HepG2 (cell line): ENCODE results near the gene HAP1. TPM values are rescaled to one million over a fixed set of nuclear protein-coding genes. Genes with fewer than 3 reads are reported as not detected.
A peak's percentile ranks its signal among the peaks of the same experiment; 100 is the strongest.

Experiments used
- ARNT ChIP-seq: fragments of 450-650 bp; IDR thresholded peaks from 2 replicates; pipeline ENCODE4 v1.6.1; 2017
- CREB1 ChIP-seq, 2 experiments: fragments of 450-650 bp in 1 of 2; IDR thresholded peaks; 2 replicates each; pipeline ENCODE4 v1.6.1; 2016 to 2017; ENCODE audit warnings: control low read depth in 1 of 2, mild to moderate bottlenecking in 1 of 2, missing compliant biosample characterization in 1 of 2, missing genetic modification characterization in 1 of 2
- GZF1 ChIP-seq: sonication (generic); formaldehyde crosslinking; IDR thresholded peaks from 2 replicates; pipeline ENCODE4 v1.5.1; 2020; ENCODE audit warnings: mild to moderate bottlenecking, missing genetic modification reagents
- HNRNPLL ChIP-seq: fragments of 200-400 bp; formaldehyde crosslinking; IDR thresholded peaks from 2 replicates; pipeline ENCODE4 v1.6.1; 2017; ENCODE audit warnings: mild to moderate bottlenecking, low read depth, low read length; ENCODE audit not compliant: poor library complexity, severe bottlenecking
- HOXD1 ChIP-seq: sonication (generic); formaldehyde crosslinking; IDR thresholded peaks from 2 replicates; pipeline ENCODE4 v1.5.0; 2020; ENCODE audit warnings: missing genetic modification reagents
- LCORL ChIP-seq, 2 experiments: fragments of 450-650 bp in 1 of 2; sonication (generic) in 1 of 2; formaldehyde crosslinking in 1 of 2; IDR thresholded peaks; 2 replicates each; pipeline versions ENCODE4 v1.5.0 to v1.6.1; 2017 to 2020; ENCODE audit warnings: antibody characterized with exemption in 1 of 2, missing genetic modification reagents in 1 of 2
- MAF1 ChIP-seq: sonication (generic); formaldehyde crosslinking; IDR thresholded peaks from 2 replicates; pipeline ENCODE4 v1.5.0; 2020; ENCODE audit warnings: missing genetic modification reagents, borderline replicate concordance
- MATR3 ChIP-seq: sonication (generic); formaldehyde crosslinking; IDR thresholded peaks from 2 replicates; pipeline ENCODE4 v1.4.0; 2020; ENCODE audit warnings: missing genetic modification reagents
- NFYB ChIP-seq: sonication (generic); formaldehyde crosslinking; IDR thresholded peaks from 2 replicates; pipeline ENCODE4 v1.4.0; 2020; ENCODE audit warnings: missing genetic modification reagents
- PAXIP1 ChIP-seq: sonication (generic); formaldehyde crosslinking; conservative IDR thresholded peaks from 2 replicates; pipeline ENCODE4 v1.4.0; 2020; ENCODE audit warnings: mild to moderate bottlenecking, missing genetic modification reagents, moderate library complexity
- SAFB2 ChIP-seq: sonication (generic); formaldehyde crosslinking; IDR thresholded peaks from 2 replicates; pipeline ENCODE4 v1.5.1; 2020; ENCODE audit warnings: missing genetic modification reagents, low read depth, mild to moderate bottlenecking, borderline replicate concordance
- SMARCE1 ChIP-seq: fragments of 450-650 bp; IDR thresholded peaks from 2 replicates; pipeline ENCODE4 v1.6.1; 2017; ENCODE audit warnings: borderline replicate concordance
- SPEN ChIP-seq: sonication (generic); formaldehyde crosslinking; IDR thresholded peaks from 2 replicates; pipeline ENCODE4 v1.5.1; 2020; ENCODE audit warnings: low read depth, mild to moderate bottlenecking, missing genetic modification reagents
- SRSF4 ChIP-seq: fragments of 200-400 bp; formaldehyde crosslinking; IDR thresholded peaks from one replicate; pipeline ENCODE4 v1.6.1; 2018; ENCODE audit warnings: mild to moderate bottlenecking, low read depth, low read length, moderate library complexity; ENCODE audit not compliant: poor library complexity, severe bottlenecking
- YEATS2 ChIP-seq: sonication (generic); formaldehyde crosslinking; IDR thresholded peaks from 2 replicates; pipeline ENCODE4 v1.4.0; 2020; ENCODE audit warnings: missing genetic modification reagents, borderline replicate concordance
- ZMYM4 ChIP-seq: sonication (generic); formaldehyde crosslinking; IDR thresholded peaks from 2 replicates; pipeline ENCODE4 v1.8.1; 2023; ENCODE audit warnings: mild to moderate bottlenecking, missing genetic modification reagents
- ZNF12 ChIP-seq: sonication (generic); formaldehyde crosslinking; IDR thresholded peaks from 2 replicates; pipeline ENCODE4 v1.5.0; 2020; ENCODE audit warnings: missing genetic modification reagents
- ZNF124 ChIP-seq: sonication (generic); formaldehyde crosslinking; IDR thresholded peaks from 2 replicates; pipeline ENCODE4 v1.4.0; 2020; ENCODE audit warnings: missing genetic modification reagents
- ZNF18 ChIP-seq: sonication (generic); formaldehyde crosslinking; IDR thresholded peaks from 2 replicates; pipeline ENCODE4 v1.8.0; 2022; ENCODE audit warnings: mild to moderate bottlenecking, missing genetic modification reagents; ENCODE audit not compliant: insufficient replicate concordance
- ZNF382 ChIP-seq: sonication (generic); formaldehyde crosslinking; IDR thresholded peaks from 2 replicates; pipeline ENCODE4 v1.5.0; 2020; ENCODE audit warnings: missing genetic modification reagents, mild to moderate bottlenecking, borderline replicate concordance
- ZNF431 ChIP-seq: sonication (generic); formaldehyde crosslinking; IDR thresholded peaks from 2 replicates; pipeline ENCODE4 v1.9.0; 2022; ENCODE audit warnings: missing genetic modification reagents, low read depth, mild to moderate bottlenecking, borderline replicate concordance
- ZNF678 ChIP-seq: sonication (generic); formaldehyde crosslinking; IDR thresholded peaks from 2 replicates; pipeline ENCODE4 v1.4.0; 2020; ENCODE audit warnings: mild to moderate bottlenecking, missing genetic modification reagents
- ZNF740 ChIP-seq: sonication (generic); formaldehyde crosslinking; IDR thresholded peaks from 2 replicates; pipeline ENCODE4 v1.4.0; 2020; ENCODE audit warnings: missing genetic modification reagents
- ZNF878 ChIP-seq: sonication (generic); formaldehyde crosslinking; IDR thresholded peaks from 2 replicates; pipeline ENCODE4 v1.8.1; 2023; ENCODE audit warnings: mild to moderate bottlenecking, missing genetic modification reagents, moderate library complexity
- polyA plus RNA-seq, 8 experiments: library from polyadenylated mRNA; depleted of rRNA in 3 of 8; stranded (reverse) in 7 of 8; unstranded in 1 of 8; fragments of >200 nt; fragmentation: Illumina TruSeq in 4 of 8; extraction: Trizol in 4 of 8; gene quantifications; 2 replicates each; pipeline versions ENCODE4 v1.2.1 to v1.2.3, GENCODE V29; 2011 to 2016; ENCODE audit warnings: low read depth in 4 of 8, missing spikeins in 1 of 8, mixed read lengths in 1 of 8; ENCODE audit not compliant: insufficient read depth in 1 of 8
- total RNA-seq, 5 experiments: library from RNA; depleted of rRNA; stranded (reverse); fragments of >200 nt; fragmentation: Illumina TruSeq; extraction: Trizol; gene quantifications; 2 replicates each; pipeline ENCODE4 v1.2.3, GENCODE V29; 2016; ENCODE audit warnings: low read depth in 1 of 5

Gene HAP1
- total and polyA plus RNA-seq, 2 of the 13 experiments (the other 11 are each of a cell fraction or from before 2014, with no cell fraction given) = 0.07 TPM

- TF ChIP-seq ZNF382 (CRISPR knock-in tag) (no peak), ZNF12 (CRISPR knock-in tag) (no peak), ZNF18 (CRISPR knock-in tag) (peak; percentile 96), SRSF4 (peak; percentile 100), MAF1 (CRISPR knock-in tag) (peak; percentile 6; the same call in 1 of the 2 replicates), ARNT (no peak), CREB1 (IDR thresholded peaks at IDR 0.05) (peak; percentile 100), CREB1 (CRISPR knock-in tag; IDR thresholded peaks at IDR 0.05) (peak; percentile 98), LCORL (IDR thresholded peaks at IDR 0.05) (no peak), LCORL (CRISPR knock-in tag; IDR thresholded peaks at IDR 0.05) (peak; percentile 72), GZF1 (CRISPR knock-in tag) (peak; percentile 82), YEATS2 (CRISPR knock-in tag) (peak; percentile 92), SAFB2 (CRISPR knock-in tag) (peak; percentile 64; the same call in 1 of the 2 replicates), ZNF740 (0 out of 2 replicates have a peak, but pooled peaks have one; percentile 5), ZMYM4 (CRISPR knock-in tag) (0 out of 2 replicates have a peak, but pooled peaks have one; percentile 50), ZNF678 (CRISPR knock-in tag) (peak; percentile 90), SMARCE1 (no peak), HOXD1 (CRISPR knock-in tag) (no peak), ZNF878 (peak; percentile 34; the same call in 1 of the 2 replicates), SPEN (CRISPR knock-in tag) (peak; percentile 96), HNRNPLL (peak; percentile 83), ZNF431 (CRISPR knock-in tag) (peak; percentile 87), ZNF124 (CRISPR knock-in tag) (no peak; the same call in none of the 2 replicates), NFYB (peak; percentile 95), PAXIP1 (peak; percentile 77), MATR3 (CRISPR knock-in tag) (0 out of 2 replicates have a peak, but pooled peaks have one; percentile 29)
Measured at GRCh38 chr17:41688641-41689496, 45.6 kb downstream of the HAP1 start, which contains the start of gene EIF1 (continued).
